ENCODE results near the gene RABEPK.
"Not testable (repeated sequence)": the region's sequence is repeated elsewhere in the genome, so short reads cannot be mapped to it uniquely, and the experiment has no call there.

Gene RABEPK, protein sequence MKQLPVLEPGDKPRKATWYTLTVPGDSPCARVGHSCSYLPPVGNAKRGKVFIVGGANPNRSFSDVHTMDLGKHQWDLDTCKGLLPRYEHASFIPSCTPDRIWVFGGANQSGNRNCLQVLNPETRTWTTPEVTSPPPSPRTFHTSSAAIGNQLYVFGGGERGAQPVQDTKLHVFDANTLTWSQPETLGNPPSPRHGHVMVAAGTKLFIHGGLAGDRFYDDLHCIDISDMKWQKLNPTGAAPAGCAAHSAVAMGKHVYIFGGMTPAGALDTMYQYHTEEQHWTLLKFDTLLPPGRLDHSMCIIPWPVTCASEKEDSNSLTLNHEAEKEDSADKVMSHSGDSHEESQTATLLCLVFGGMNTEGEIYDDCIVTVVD

DNA sequence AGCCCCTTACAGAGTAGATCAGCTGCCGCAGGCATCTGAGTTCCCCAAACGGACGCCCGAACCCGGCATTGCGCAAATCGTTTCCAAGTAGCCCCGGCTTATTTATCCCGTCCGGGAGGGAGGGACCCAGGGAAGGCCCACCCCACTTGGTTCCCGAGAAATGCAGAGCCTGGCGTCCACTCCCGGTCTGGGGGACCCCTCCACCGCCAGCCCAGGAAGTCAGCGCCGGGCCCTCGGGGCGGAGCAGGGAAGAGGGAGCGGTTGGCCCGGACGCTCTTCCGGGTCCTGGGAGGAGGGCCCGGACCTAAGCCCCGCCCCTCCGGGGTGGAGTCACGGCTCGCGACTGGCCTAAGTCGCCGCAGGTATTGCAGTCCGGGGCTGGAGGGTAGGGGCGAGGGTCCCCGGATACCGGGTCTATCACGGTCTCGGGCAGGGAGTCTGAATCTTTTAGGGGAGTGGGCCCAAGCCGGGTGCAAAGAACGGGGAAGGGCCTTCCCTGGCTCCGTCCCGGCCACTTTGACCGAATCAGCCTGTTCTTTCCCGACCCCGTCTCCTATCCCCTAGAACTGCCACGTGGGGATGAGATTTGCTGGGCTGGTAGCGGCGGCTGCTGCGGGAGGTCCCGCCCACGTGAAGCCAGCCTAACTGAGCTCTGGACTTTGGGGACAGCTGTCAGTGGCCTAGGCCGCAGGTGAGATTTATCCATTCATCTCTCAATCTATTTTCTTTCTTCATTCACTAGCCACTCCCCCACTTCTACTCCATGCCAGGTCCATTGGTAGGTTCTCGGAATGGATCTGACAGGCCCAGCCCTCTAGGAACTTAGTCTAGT, at the start of gene RABEPK:
Gene RABEPK (plus strand): TSS at position 327 of the 832 bp plus-strand sequence. CDS start 2,472 bp downstream, outside the sequence.
- peak; percentile 77 to 93 for DNase-seq (ENCODE audit: low read depth in 1 of 2, low spot score in 1 of 2)

DNA sequence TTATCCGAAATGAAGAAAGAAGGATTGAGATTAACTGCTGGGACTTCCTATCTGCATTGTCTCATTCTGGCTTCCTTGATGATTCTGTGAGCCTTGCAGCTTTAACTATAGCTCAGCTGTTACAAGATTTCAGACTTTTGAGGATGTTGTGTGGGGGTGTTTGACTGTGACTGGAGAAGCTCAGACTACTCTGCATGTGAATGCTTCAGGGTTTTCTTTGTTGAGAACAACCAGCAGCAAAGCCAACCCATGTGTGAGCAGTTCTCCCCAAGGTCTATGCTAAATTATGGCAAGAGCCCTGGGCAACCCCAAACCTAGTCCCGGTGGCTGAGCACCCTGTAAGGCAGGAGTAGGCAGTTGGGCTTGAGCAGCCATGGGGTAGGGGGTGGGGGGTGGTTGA, 48.6 kb upstream of the RABEPK start:
- DNase-seq (ENCODE audit: low read depth in 1 of 2, low spot score in 1 of 2), result no peak

DNA sequence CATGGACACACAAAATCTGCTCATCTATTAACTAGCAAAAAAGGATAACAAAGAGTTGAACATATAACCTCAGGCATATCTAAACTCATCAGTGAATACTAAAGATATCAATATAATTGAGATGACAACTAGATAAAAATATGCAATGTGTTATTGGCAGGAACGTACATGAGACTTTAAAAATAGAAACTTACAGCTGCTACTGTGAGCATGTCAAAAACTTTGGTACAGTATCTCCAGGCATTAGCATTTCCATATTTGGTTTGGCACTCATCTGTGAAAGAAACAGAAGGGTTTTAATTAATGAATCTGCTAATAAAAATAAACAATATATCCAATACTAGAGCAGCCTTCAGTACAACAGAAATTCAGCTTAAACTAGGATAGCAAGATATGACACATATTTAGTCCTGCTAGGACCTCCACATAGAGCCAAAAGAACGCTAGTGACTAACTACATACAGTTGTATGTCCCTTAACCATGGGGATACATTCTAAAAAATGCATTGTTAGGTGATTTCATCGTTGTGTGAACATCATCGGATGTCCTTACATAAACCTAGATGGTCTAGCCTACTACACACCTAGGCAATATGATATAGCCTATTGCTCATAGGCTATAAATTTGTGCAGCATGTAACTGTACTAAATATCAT, 46.5 kb upstream of the RABEPK start:
- DNase-seq (ENCODE audit: low read depth in 1 of 2, low spot score in 1 of 2), result no peak

DNA sequence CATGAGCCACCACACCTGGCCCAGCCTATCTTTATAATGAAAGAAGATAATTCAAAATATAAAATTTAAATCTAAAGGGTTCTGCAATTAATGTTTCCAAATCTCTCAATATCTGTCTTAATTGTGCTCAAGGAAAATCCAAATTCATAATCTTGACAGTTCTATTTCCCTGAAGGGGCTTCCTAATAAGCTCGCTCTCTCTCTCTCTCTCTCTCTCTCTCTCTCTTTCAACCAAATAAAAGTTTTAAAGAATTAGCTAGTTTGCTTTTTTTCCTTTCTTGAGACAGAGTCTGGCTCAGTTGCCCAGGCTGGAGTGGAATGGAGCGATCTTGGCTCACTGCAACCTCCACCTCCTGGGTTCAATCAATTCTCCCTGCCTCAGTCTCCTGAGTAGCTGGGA, 43.8 kb upstream of the RABEPK start:
- DNase-seq (ENCODE audit: low read depth in 1 of 2, low spot score in 1 of 2), result no peak

DNA sequence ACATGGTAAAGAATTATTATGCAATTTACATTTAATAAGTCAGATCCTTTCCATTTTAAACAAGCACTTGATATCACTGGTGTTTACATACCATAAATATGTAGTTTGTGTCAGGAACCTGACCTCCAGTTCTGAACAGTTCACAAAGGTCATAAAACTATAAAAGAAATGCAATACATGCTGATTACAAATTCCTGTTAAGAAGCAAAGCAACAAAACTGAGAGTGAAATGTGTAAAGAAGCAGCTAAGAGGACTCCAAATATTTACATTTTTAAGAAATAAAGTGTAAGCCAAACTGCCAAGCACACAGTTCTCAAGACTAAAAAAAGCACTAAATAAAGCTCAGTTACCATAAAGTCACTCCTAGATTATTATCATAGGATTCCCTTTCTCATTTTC, 39.6 kb upstream of the RABEPK start:
- DNase-seq (ENCODE audit: low read depth in 1 of 2, low spot score in 1 of 2), result no peak

DNA sequence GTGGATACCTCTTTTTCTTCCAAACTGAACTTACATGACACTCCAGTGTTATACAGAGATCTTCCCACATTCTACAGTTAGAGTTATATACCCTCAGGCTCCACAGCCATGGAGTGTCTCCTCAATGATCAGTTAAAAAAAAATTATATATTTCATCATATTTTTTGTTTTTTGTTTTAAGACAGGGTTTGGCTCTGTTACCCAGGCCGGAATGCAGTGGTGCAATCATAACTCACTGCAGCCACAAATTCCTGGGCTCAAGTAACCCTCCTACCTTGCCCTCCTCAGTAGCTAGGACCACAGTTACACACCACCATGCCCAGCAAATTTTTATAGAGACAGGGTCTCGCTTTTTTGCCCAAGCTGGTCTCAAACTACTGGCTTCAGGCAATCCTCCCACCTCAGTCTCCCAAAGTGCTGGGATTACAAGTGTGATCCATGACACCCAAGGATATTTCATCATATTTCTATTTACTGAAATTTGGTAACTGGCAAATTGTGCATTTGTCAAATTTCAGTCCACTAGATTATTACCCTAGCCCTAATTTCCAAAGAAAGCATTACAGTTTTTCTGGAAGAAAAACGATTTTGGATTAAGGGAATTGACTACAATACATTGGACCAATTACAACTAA, 38.9 kb upstream of the RABEPK start:
- DNase-seq (ENCODE audit: low read depth in 1 of 2, low spot score in 1 of 2), result no peak

DNA sequence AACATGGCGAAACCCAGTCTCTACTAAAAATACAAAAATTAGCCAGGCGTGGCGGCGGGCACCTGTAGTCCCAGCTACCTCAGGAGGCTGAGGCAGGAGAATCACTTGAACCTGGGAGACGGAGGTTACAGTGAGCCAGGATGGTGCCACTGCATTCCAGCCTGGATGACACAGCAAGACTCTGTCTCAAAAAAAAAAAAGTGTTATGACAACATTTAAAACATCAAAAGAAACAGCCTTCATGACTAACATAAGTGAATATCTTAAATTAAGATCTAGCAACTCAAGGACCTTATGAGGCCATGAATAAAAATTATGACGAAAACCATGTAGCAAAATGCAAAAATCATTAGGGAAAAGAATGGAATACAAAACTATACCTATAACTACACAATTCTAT, 37.5 kb upstream of the RABEPK start:
- not testable (repeated sequence) for DNase-seq (ENCODE audit: low read depth in 1 of 2, low spot score in 1 of 2)

DNA sequence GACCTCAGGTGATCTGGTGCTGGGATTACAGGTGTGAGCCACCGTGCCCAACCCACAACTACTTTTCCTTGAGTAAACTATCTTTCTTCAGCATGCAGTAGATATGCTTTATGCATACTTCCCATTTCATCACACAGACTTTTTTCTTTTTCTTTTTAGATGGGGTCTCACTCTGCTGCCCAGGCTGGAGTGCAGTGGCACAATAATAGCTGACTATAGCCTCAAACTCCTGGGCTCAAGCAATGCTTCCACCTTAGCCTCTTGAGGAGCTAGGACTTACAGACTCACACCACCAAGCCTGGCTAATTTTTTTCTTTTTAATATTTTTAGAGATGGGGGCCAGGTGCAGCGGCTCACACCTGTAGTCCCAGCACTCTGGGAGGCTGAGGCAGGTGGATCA, 33.6 kb upstream of the RABEPK start:
- DNase-seq (ENCODE audit: low read depth in 1 of 2, low spot score in 1 of 2), result no peak

DNA sequence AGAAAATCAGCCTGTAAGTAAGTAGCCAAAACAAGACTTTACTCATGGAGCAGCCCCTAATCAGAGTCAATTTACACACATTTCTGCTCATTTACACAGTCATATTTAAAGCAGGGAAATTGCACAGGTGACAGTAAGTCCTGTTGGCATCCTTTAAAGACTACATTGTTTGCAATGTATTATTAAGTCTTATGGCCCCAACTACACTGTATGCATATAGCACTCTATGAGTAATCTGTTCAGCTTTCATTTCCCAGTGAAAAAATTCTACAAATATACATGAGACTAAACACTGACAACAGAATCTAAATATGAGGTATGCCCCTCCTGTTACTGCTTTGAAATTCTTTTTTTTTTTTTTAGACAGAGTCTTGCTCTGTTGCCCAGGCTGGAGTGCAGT, 30.4 kb upstream of the RABEPK start:
- no peak for DNase-seq (ENCODE audit: low read depth in 1 of 2, low spot score in 1 of 2)

DNA sequence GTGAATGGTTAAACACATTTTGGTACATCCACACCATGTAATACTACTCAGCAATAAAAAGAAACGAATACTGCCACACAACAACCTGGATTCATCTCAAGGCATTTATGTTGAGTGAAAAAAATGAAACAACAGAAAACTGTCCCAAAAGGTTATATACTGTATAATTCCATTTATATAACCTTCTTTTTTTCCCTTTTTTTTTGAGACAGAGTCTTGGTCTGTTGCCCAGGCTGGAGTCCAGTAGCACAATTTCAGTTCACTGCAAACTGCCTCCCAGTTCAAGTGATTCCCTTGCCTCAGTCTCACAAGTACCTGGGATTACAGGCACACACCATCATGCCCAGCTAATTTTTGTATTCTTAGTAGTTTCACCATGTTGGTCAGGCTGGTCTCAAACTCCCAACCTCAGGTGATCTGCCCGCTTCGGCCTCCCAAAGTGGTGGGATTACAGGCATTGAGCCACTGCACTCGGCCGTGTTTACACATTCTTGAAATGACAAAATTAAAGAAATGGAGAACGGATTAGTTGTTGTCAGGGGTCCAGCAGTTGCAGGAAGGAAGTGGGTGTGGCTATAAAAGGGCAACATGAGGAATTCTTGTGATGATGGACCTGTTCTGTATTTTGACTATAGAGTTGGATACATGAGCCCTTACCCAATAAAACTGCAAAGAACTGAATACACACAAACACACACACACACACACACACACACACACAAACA, 28.1 kb upstream of the RABEPK start:
- DNase-seq (ENCODE audit: low read depth in 1 of 2, low spot score in 1 of 2), result no peak

DNA sequence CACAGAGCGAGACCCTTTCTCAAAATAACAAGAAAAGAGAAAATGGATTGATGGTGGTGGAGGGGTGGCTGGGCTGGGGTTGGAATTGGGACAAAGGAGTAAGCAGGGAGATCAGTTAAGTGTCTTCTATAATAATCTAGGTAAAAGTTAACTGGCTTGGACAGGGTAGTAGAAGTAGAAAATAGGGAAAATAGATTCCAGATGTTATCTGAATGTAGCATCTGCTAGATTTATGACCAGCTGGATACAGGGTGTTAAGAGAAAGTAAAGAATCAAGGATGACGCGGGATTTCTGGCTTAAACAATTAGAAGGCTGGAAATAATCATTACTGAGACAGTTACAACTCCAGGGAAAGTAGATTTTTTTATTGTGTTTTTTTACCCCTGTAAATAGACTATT, 23.7 kb upstream of the RABEPK start:
- no peak for DNase-seq (ENCODE audit: low read depth in 1 of 2, low spot score in 1 of 2)

DNA sequence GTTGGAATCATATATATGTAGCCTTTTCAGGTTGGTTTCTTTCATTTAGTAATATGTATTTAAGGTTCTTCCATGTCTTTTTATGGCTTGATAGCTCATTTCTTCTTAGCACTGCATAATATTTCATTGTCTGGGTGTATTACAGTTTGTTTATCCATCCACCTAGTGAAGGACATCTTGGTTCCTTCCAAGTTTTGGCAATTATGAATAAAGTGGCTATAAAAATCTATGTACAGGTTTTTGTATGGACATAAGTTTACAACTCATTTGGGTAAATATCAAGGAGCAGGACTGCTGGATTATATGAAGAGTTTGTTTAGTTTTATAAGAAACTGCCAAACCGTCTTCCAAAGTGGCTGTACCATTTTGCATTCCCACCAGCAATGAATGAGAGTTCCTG, 22.5 kb upstream of the RABEPK start:
- DNase-seq (ENCODE audit: low read depth in 1 of 2, low spot score in 1 of 2), result no peak

DNA sequence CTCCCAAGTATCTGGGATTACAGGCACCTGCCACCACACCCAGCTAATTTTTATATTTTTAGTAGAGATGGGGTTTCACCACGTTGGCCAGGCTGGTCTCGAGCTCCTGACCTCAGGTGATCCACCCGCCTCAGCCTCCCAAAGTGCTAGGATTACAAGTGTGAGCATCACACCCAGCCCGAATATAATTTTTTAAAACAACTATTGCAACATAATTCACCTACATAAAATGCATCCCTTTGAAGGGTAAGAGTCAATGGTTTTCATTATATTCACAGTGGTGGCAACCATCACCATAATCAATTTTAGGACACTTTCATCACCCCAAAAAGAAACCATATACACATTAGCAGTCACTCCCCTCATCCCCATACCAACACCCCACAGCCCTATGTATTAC, 20.6 kb upstream of the RABEPK start:
- DNase-seq (ENCODE audit: low read depth in 1 of 2, low spot score in 1 of 2), result not testable (repeated sequence)

DNA sequence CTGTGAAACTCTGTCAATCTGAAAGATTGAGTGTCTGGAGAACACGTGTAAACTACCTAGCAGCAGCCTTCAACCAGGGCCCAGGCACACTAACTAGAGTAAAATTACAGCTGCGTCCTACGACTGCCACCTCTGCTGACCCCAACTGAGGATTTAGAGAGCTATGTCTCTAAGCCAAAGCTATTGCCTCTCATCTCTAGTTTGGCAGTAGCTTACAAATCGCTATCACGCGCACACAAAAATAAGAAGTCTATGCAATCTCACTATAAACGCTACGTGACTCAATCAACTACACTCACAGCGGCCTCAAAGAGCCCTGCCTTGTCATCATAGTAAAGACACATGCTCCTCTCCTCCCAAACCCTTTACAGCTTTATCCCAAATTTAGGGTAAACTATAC, 19.5 kb upstream of the RABEPK start:
- DNase-seq (ENCODE audit: low read depth in 1 of 2, low spot score in 1 of 2), result no peak

DNA sequence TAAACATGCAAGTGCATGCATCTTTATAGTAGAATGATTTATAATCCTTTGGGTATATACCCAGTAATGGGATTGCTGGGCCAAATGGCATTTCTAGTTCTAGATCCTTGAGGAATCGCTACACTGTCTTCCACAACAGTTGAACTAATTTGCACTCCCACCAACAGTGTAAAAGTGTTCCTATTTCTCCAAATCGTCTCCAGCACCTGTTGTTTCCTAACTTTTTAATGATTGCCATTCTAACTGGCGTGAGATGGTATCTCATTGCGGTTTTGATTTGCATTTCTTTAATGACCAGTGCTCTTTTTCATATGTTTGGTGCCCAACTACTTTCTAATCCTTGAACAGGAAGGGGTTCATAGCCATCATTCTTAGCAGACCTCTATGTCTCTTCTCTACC, 18.6 kb upstream of the RABEPK start:
- not testable (repeated sequence) for DNase-seq (ENCODE audit: low read depth in 1 of 2, low spot score in 1 of 2)

DNA sequence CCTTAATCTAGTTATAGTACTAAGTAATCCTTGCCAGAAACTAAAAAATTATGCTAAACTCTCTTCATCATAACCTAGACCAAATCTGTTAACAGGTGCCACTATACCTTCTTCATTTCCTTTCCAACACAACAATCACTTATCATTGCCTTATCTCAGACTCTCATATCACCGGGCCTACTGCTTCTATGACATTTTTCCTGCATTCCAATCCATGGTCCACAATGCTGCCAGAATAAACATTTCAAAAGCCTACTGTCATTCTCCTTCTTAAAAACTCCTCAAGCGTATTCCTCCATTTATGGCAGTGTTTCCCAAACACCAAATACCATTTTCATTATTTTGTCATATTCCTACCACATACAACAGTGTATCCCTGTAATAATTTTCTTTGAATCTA, 17.3 kb upstream of the RABEPK start:
- DNase-seq (ENCODE audit: low read depth in 1 of 2, low spot score in 1 of 2), result no peak

DNA sequence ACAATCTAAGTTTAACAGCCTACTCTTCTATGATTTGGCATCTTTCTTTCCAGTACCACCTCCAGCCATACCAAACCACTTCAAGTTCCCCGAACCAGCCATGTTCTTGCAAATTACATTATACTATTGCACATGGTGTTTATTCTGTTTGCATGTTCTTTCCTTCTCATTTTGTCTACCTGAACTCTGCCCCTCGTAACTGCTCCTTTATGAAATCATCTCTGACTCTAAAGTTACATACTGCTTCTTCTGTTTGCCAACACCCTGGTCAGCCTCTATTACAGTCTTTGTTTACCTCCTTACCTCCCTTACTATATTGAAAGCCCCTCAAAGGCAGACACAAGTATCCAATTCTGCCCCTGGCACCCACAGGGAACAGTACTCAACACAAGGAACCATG, 16.8 kb upstream of the RABEPK start:
- DNase-seq (ENCODE audit: low read depth in 1 of 2, low spot score in 1 of 2), result no peak

DNA sequence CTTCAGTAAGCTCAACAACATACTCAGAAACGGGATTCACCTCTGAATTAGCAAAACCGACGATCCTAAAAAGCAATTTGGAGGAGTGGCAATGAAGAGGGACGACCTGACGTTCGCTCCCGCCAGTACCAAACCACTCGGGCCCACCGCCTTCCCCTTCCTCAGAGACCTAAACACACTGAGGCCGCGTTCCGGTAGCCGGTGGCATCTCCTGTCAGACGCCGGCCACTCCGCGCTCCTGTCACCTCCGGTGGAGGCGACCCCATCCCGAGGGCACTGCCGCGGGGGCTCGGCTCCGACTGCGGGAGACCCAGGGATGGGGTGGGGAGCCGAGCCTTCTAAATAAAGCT, 11.4 kb upstream of the RABEPK start:
- peak in 1 of 2 donors; percentile 12 for DNase-seq (ENCODE audit: low read depth in 1 of 2, low spot score in 1 of 2)

DNA sequence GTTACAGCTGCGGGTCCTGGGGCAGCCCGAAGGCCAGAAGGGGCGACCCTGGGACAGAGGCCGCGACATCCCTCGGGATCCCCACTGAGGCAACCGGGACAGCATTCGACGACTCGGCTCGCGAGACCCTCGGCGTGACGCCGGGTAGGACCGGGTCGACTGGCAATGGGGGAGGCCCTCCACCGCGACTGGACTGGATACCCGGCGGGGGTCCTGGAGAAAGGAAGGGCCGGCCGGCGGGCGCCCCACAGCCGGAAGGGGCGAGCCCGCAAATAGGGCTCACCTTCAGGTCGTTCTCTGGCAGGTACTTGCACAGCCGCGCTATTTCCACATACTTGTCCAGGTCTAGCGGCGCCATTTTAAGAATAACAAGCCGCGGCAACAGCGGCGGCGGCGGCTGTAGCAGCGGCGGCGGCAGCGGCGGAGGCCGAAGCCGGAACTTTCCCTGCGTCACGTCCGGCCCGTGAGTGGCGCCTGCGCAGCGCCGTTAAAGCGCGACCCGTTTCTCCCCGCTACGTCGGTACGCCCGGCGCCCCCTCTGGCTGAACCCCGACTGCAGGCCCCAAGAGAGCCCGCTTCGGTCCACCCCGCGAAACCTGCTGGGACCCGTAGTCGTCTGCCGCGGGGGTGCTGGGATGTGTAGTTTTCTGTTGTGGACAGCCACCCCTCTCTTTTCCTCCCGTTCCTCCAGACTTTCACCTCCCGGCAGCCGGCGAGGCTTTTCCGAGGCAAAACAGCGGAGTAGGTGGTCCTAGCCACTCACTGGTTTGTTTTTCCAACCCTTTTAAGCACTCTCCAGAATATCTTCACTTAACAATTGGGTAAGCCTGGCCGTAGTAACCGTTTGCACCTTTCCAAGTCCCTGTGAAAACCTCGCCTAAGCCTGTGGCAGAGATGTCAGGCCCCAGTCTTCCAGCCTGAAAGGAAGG, 10.7 kb upstream of the RABEPK start, which contains the start of gene PPP6C:
Gene PPP6C (minus strand): TSS at position 443 of the 929 bp plus-strand sequence. CDS start 85 bp downstream, at position 358.
- peak; percentile 94 to 98 for DNase-seq (ENCODE audit: low read depth in 1 of 2, low spot score in 1 of 2)

DNA sequence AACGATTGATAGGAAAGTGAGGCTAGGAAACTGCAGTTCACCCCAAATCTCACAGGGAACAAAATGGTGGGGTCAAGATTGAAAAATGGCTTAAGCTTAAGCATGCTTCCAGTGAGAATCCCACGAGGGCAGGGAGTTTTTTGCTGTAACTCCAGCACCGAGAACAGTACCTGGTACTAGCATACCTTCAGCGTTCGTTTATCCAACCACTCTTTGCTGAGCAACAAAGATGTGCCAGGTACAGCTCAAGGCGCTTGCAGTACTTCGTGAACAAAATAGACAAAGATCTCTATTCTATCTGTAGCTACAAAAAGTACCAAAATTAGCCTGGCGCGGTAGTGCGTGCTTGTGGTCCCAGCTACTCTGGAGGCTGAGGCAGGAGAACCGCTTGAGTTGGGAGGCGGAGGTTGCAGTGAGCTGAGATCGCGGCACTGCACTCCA, 10.0 kb upstream of the RABEPK start:
- DNase-seq (ENCODE audit: low read depth in 1 of 2, low spot score in 1 of 2), result no peak

All from stimulated activated CD4-positive, alpha-beta T cell treated with anti-CD3 and anti-CD28 coated beads, Interleukin-15, amount 100 ng/mL, for 1 hour (primary cell).